ENCODE data around the gene OTC.

Gene OTC

DNA sequence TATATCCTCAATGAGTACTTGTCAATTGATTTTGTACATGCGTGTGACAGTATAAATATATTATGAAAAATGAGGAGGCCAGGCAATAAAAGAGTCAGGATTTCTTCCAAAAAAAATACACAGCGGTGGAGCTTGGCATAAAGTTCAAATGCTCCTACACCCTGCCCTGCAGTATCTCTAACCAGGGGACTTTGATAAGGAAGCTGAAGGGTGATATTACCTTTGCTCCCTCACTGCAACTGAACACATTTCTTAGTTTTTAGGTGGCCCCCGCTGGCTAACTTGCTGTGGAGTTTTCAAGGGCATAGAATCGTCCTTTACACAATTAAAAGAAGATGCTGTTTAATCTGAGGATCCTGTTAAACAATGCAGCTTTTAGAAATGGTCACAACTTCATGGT, at the start of gene OTC:
TSS of gene OTC (plus strand) at position 243 of the 400 bp plus-strand sequence. CDS start at position 336, 93 bp downstream.
- DNase-seq (ENCODE audit: low read depth in 1 of 2, low spot score in 1 of 2) = no peak

DNA sequence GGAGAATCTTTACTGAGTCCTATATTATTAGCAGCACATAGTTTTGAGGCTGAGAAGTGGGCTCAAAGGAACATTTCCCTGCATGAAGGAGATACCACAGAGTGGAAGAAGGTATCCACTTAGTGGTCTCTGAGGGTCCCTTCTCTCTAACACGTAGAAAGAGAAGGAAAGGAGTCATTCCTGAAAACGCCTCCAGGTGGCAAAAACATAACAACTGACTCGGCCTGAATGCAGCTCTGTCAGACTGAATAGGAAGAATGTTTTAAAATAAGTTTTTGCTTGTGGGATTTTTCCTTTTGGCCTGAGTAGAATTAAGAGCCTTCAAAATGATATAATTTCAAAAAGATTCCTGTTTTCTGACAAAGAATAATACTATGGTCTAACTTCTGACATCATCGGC, 48.4 kb upstream of the OTC start:
- no peak for DNase-seq (ENCODE audit: low read depth in 1 of 2, low spot score in 1 of 2)

DNA sequence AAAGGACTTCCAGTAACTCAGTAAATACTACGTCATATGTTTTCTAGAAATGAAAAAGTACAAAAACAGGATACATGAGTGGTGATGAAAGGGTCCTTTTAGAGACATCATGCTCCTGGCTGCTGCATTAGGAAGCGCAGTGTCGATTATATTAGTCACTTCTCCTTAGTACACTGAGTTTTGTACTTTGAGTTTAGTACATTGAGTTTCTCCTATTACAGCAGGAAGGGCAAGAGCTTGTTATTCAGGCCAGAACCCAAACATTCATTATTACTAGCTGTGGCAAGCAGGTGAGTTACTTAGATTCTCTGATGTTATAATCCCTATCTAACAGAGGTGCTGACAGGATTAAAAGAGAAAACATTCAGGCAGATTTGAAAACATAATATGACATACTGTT, 46.4 kb upstream of the OTC start:
- DNase-seq (ENCODE audit: low read depth in 1 of 2, low spot score in 1 of 2) = no peak

GRCh38 chrX:38311743-38312142, 40.7 kb upstream of the OTC start:
- DNase-seq (ENCODE audit: low read depth in 1 of 2, low spot score in 1 of 2) = no peak

DNA sequence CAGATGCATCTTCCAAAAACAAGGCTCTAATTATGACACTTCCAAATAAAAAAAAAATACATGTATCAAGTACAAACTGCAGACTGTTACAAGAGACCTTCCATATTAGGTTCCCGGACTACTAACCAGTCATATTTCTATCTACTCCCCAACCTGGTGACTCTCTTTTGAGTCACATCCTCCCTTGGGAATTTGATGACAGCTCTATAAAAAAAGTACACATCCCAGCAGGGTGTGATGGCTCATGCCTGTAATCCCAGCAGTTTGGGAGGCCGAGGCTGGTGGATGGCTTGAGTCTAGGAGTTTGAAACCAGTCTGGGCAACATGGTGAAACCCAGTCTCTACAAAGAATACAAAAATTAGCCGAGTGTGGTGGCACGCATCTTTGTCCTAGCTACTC, 40.0 kb upstream of the OTC start:
- no peak for DNase-seq (ENCODE audit: low read depth in 1 of 2, low spot score in 1 of 2)

GRCh38 chrX:38313190-38313589, 39.2 kb upstream of the OTC start:
- no peak for DNase-seq (ENCODE audit: low read depth in 1 of 2, low spot score in 1 of 2)

DNA sequence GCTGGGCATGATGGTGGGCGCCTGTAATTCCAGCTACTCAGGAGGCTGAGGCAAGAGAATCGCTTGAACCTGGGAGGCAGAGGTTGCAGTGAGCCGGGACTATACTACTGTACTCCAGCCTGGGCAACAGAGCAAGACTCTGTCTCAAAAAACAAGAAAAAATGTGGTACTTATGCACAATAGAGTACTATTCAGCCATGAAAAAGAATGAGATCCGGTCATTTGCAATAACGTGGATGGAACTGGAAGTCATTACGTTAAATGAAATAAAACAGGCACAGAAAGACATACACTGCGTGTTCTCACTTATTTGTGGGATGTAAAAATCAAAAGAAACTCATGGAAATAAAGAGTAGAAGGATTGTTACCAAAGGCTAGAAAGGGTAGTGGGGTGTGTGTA, 37.2 kb upstream of the OTC start:
- DNase-seq (ENCODE audit: low read depth in 1 of 2, low spot score in 1 of 2) = no peak

- DNase-seq (ENCODE audit: low read depth in 1 of 2, low spot score in 1 of 2) = no peak
Measured at GRCh38 chrX:38318196-38318595, 34.2 kb upstream of the OTC start.

- DNase-seq (ENCODE audit: low read depth in 1 of 2, low spot score in 1 of 2) = no peak
Measured at GRCh38 chrX:38318606-38319005, 33.8 kb upstream of the OTC start.

DNA sequence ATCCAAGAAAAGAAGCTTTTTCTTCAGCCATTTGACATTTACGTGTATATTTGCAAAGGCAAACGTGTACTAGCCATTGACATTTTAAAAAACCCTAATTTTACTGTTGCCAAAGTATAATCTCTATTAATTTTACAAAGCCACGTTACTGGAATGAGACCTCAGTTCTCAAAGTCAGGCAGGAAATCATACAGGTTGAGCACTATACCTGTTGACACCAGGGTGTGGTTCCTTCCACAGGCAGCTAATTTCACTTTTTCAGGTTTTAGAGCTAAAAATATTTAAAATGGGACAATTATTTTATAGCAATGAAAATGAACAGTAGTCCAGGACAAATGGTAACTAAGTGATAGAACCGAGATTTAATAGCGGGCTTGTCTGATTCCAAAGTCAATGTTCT, 31.6 kb upstream of the OTC start:
- DNase-seq (ENCODE audit: low read depth in 1 of 2, low spot score in 1 of 2) = no peak

- no peak for DNase-seq (ENCODE audit: low read depth in 1 of 2, low spot score in 1 of 2)
Measured at GRCh38 chrX:38326086-38326485, 26.3 kb upstream of the OTC start.

DNA sequence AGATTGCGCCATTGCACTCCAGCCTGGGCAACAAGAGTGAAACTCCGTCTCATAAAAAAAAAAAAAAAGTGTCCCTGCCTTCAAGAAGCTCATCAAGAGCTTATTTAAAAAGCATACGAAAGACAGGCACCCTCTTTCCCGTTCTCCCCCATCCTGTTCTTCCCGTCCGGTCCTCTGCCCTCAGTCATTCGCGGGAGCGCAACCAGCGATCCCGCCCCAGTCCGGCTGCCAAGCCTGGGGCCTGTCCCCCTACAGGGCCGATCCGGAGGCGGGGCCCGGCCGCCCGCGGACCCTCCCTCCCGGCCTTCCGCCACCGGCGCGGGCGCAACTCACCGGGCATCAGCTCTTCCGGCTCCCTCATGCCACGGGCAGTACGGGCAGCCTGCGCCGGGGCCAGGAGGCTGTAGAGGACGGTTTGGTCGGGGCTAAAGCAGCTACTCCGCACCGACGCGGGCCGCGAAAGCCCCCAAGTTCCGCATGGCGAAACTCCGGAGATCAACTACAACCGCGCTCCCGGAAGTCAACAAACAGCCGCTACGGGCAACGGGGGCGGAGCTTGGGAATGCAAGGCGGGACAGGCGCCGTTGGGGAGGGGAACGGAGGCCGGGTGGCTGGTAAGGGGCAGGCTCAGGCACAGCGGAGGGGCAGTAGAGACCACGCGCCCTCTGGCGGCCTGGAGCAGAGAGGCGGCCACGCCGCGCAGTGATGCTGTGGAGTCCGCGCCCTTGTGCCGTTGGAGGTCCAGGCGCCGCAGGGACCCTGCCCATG, 25.2 kb upstream of the OTC start, which contains the start of gene RPGR:
TSS of gene RPGR (minus strand) at position 503 of the 768 bp plus-strand sequence. CDS start at position 361, 142 bp downstream.
- DNase-seq (ENCODE audit: low read depth in 1 of 2, low spot score in 1 of 2) = peak; percentile 77 to 81

DNA sequence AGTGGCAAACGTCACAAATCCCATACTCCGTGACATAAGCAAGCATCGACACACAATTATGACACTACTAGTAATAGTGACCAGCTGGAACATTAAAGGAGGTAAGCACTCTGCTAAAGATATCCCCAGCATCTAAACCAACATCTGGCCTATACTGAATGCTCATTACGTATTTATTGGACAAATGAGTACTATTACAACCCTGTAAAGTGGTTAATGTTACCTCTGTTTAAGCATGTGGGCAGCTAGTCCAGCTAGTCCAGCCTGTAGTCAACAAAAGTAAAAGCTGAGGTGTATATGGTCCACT, 24.7 kb upstream of the OTC start:
- DNase-seq (ENCODE audit: low read depth in 1 of 2, low spot score in 1 of 2) = no peak

GRCh38 chrX:38332505-38332904, 19.9 kb upstream of the OTC start:
- no peak for DNase-seq (ENCODE audit: low read depth in 1 of 2, low spot score in 1 of 2)

GRCh38 chrX:38335382-38335781, 17.0 kb upstream of the OTC start:
- no peak for DNase-seq (ENCODE audit: low read depth in 1 of 2, low spot score in 1 of 2)

- DNase-seq (ENCODE audit: low read depth in 1 of 2, low spot score in 1 of 2) = no peak
Measured at GRCh38 chrX:38336538-38337240, 15.7 kb upstream of the OTC start.

DNA sequence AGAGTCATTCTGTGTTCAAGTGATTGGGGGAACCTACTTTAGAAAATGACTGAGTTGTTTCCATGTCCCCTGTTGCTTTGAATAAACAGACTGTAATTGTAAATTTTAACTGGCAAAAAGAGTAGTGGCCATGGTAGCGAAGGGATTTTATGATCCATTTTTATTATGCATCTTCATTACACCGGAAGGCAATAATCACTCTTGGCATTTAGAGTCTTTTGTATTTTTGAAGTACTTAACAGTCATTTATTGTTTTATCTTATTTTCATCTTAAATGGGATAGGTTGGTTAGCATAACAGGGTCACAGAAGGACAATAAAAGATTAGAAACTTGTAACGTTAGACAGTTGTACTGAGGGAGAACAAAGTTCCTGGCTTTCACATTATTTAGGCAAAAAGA, 11.0 kb upstream of the OTC start:
- no peak for DNase-seq (ENCODE audit: low read depth in 1 of 2, low spot score in 1 of 2)

DNA sequence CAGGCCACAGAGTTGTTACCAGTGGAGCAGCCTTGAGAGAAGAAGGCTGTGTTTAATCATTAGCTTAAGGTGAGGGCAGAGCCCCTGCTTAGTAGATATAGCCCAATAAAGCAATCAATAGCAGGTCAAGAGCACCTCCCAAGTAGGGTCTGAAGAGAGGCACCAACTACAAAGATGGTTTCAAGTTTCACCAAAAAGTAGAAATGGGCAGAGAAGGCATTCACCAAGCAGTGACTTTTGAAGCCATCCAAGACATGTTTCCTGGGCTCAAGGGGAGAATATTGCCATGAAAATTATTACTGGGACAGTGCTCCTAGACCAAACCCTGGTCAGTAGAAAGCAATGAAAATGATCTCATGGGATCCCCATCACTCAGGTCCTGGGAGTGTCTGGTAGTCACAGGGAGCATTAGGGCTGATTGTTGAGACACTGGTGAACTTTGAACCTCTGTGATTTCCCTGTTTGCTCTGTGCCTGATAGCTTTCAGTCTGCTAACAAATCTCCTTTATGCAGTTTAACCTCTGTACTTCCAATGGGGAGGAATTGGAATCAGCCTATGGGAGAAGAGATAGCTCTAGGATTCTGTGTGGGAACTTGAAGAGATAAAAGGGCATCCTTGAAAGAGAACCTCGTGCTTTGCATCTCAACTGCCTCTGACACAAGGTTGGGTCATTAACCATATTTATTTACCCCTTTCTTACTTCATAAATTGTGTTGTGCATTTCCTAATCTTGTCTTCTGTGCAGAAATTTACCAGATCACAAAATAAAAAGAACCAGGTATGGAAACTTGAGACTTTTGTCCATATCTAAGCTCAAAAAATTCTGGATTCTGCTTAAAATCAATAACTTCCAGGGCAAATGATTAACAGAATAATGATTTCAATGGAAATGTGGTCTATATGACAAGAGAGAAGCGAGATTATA, 9.3 kb upstream of the OTC start:
- DNase-seq (ENCODE audit: low read depth in 1 of 2, low spot score in 1 of 2) = no peak

GRCh38 chrX:38346150-38346549, 6.3 kb upstream of the OTC start:
- DNase-seq (ENCODE audit: low read depth in 1 of 2, low spot score in 1 of 2) = no peak

GRCh38 chrX:38347136-38347535, 5.3 kb upstream of the OTC start:
- no peak for DNase-seq (ENCODE audit: low read depth in 1 of 2, low spot score in 1 of 2)

GRCh38 chrX:38351346-38351745, 1.1 kb upstream of the OTC start:
- no peak for DNase-seq (ENCODE audit: low read depth in 1 of 2, low spot score in 1 of 2)

- no peak for DNase-seq (ENCODE audit: low read depth in 1 of 2, low spot score in 1 of 2)
Measured at GRCh38 chrX:38356401-38356800, 4.0 kb downstream of the OTC start.
